ENCODE data around the gene EMB.
"Not testable (repeated sequence)": the region's sequence is repeated elsewhere in the genome, so short reads cannot be mapped to it uniquely, and the experiment has no call there.

The EMB gene

DNA sequence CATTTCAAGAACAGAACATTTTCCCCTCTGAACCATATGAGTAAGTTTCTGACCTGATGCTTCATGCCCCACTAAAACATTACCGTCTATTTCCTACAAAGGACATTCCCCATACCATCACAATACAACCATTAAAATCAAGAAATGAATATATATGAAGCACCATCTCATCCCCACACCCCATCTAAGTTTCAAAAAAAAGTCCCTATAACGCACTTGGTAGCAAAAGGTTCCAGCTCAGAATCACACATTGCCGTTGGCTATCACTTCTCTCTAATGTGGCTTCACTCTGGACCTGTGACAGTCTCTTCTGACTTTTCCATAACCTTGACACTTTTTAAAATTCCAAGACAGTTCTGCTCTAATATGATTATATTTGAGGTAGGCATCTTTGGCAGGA is 5.9 kb downstream of the EMB start:
- no peak for DNase-seq
- TF ChIP-seq, protein P1, sequence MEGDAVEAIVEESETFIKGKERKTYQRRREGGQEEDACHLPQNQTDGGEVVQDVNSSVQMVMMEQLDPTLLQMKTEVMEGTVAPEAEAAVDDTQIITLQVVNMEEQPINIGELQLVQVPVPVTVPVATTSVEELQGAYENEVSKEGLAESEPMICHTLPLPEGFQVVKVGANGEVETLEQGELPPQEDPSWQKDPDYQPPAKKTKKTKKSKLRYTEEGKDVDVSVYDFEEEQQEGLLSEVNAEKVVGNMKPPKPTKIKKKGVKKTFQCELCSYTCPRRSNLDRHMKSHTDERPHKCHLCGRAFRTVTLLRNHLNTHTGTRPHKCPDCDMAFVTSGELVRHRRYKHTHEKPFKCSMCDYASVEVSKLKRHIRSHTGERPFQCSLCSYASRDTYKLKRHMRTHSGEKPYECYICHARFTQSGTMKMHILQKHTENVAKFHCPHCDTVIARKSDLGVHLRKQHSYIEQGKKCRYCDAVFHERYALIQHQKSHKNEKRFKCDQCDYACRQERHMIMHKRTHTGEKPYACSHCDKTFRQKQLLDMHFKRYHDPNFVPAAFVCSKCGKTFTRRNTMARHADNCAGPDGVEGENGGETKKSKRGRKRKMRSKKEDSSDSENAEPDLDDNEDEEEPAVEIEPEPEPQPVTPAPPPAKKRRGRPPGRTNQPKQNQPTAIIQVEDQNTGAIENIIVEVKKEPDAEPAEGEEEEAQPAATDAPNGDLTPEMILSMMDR (IDR thresholded peaks at IDR 0.05), result no peak
- no peaks in the 10 kb centered on the region for H3K9me3 ChIP-seq
- intact Hi-C loops (cut with DNase I; ENCODE audit: low total_unique reads), result no loop called here
- no peaks in the 10 kb centered on the region for H3K4me1 ChIP-seq
- no peak overlapping the region for H3K4me3 ChIP-seq
- H3K27ac ChIP-seq, result no peak overlapping the region
- no peaks in the 10 kb centered on the region for H3K36me3 ChIP-seq
- H3K27me3 ChIP-seq, result no peaks in the 10 kb centered on the region

DNA sequence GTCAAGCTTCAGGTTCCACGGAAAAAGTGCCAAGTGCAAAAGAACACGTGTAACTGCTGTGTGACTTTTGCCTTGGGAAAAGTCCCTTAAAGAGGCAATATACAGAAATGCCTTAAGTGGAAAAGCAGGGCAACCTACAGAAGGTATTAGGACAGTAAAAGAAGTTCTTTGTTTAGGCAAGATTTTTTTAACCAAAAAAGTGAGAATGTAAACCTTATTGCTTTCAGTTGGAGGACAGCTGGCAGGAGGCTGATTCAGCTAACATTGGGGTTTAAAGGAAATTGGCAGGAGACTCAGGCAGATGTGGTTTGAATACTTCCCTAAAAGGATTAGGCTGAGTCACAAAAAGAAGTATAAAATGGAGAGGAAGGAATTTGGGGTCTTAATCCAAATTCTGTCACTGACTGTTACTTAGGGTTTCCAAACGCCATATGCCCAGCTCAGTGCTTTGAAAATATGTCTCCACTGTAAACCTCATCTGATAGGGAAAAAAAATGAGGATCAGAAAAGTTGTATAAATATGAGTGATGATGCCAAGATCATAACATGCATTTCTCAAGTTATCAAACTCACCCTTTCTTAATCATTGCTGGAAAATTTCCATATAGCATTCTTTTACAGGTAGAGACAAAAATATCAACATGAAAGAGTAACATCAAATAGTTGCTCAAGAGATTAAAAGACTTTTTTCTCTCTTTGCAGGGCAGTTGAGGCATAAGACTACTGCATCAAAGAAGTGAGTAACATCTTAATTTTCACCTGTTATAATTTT is 9.8 kb downstream of the EMB start:
- H3K27ac ChIP-seq; H3K36me3 ChIP-seq; H3K9me3 ChIP-seq; intact Hi-C loops (cut with DNase I; ENCODE audit: low total_unique reads); H3K27me3 ChIP-seq; H3K4me1 ChIP-seq; H3K4me3 ChIP-seq; DNase-seq: not testable (repeated sequence)

DNA sequence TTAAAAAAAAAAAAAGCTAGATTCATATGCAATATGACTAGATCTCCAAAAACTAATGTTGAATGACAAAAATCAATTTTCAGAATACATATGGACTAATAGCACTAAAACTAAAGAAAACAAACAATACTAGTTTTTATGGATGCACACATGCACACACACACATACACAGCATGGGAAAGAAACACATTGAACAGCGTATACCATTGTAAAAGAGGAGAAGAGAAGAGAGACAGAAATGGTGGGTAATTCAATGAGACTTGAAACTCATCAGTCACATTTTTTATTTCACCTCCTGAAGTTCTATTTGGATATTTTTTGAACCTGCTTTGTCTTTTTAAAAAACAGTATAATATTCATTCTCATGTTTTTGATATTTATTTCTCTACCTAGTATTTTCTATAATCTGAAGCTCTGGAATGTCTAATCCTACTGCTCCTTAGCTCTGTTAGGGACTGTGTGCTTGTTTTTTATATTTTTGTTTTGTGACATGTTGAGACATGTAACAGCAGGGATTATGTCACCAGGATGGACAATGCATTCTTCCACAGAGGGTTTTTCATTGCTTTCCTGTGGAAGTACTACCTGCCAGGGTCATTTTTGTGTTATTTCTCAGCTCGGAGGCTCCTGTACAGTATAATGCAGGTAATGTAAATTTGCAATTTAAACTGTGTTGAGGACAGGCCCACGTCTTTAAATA is 17.8 kb downstream of the EMB start:
- H3K4me3 ChIP-seq; H3K9me3 ChIP-seq; H3K4me1 ChIP-seq; H3K36me3 ChIP-seq; H3K27ac ChIP-seq; intact Hi-C loops (cut with DNase I; ENCODE audit: low total_unique reads); DNase-seq; H3K27me3 ChIP-seq: not testable (repeated sequence)

DNA sequence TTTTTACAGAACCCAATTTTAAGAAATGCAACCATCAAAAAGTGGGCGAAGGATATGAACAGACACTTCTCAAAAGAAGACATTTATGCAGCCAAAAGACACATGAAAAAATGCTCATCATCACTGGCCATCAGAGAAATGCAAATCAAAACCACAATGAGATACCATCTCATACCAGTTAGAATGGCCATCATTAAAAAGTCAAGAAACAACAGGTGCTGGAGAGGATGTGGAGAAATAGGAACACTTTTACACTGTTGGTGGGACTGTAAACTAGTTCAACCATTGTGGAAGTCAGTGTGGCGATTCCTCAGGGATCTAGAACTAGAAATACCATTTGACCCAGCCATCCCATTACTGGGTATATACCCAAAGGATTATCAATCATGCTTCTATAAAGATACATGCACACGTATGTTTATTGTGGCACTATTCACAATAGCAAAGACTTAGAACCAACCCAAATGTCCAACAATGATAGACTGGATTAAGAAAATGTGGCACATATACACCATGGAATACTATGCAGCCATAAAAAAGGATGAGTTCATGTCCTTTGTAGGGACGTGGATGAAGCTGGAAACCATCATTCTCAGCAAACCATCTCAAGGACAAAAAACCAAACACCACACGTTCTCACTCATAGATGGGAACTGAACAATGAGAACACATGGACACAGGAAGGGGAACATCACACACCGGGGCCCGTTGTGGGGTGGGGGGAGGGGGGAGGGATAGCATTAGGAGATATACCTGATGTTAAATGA is 19.7 kb downstream of the EMB start:
- DNase-seq; H3K9me3 ChIP-seq; H3K36me3 ChIP-seq; H3K4me1 ChIP-seq; H3K27me3 ChIP-seq; H3K4me3 ChIP-seq; H3K27ac ChIP-seq; intact Hi-C loops (cut with DNase I; ENCODE audit: low total_unique reads): not testable (repeated sequence)

DNA sequence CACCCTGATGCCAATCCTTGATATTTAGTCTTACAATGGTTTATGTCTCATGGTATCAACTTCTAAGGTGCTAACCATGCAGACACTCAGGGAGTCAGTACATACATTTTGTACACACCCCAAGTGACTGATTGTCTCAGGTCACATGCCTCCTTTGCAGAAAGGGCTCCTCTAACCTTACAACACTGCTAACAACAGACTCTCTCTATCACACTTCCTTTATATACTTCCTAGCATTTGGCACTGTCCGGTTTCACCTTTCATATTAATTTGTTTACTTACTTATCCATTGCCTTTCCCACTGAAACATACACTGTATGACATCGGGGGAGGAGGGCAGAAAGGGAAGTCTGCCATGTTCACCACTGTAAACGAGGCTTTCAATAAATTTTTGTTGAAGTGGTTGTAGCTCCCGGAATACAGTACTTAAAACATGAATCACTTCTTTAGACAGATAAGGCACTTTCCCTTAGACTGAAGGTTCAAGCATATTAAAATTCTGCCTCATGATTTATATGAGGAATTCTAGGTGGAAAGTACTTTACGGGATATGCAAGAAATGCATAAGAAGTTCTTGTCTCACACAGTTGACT is 20.6 kb downstream of the EMB start:
- H3K4me1 ChIP-seq, result no peaks in the 10 kb centered on the region
- intact Hi-C loops (cut with DNase I; ENCODE audit: low total_unique reads), result no loop called here
- H3K27ac ChIP-seq, result no peak overlapping the region
- no peak for DNase-seq
- no peak overlapping the region for H3K4me3 ChIP-seq
- no peaks in the 10 kb centered on the region for H3K36me3 ChIP-seq
- TF ChIP-seq, protein P1 (IDR thresholded peaks at IDR 0.05), result no peak
- no peaks in the 10 kb centered on the region for H3K9me3 ChIP-seq
- no peaks in the 10 kb centered on the region for H3K27me3 ChIP-seq

DNA sequence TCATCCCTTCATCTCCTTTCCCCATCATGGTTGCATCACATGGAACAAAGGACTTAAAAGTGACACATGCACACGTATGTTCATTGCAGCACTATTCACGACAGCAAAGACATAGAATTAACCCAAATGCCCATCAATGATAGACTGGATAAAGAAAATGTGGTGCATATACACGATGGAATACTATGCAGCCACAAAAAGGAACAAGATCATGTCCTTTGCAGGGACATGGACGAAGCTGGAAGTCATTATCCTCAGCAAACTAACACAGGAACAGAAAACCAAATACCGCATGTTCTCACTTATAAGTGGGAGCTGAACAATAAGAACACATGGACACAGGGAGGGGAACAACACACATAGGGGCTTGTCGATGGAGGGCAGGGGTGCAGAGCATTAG is 21.4 kb downstream of the EMB start:
- H3K27ac ChIP-seq; H3K9me3 ChIP-seq; H3K36me3 ChIP-seq; H3K27me3 ChIP-seq; H3K4me3 ChIP-seq; intact Hi-C loops (cut with DNase I; ENCODE audit: low total_unique reads); H3K4me1 ChIP-seq; DNase-seq: not testable (repeated sequence)

DNA sequence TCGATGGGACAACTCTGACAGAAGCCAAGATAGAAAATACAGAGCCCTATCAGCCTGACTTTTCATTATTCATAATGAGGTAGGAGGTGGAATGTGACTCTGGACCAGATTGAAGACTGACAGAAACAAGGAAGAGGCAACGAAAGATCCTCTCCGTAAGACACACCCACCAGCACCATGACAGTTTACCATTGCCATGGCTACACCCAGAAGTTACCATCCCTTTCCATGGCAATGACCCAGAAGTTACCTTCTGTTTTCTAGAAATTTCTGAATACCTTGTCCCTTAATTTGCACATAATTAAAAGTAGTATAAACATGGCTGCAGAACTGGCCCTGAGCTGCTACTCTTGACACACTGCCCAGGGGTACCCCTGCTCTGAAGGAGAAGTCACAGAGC is 24.5 kb downstream of the EMB start:
- H3K4me3 ChIP-seq; intact Hi-C loops (cut with DNase I; ENCODE audit: low total_unique reads); H3K27ac ChIP-seq; DNase-seq; H3K36me3 ChIP-seq; H3K4me1 ChIP-seq; H3K27me3 ChIP-seq; H3K9me3 ChIP-seq: not testable (repeated sequence)

DNA sequence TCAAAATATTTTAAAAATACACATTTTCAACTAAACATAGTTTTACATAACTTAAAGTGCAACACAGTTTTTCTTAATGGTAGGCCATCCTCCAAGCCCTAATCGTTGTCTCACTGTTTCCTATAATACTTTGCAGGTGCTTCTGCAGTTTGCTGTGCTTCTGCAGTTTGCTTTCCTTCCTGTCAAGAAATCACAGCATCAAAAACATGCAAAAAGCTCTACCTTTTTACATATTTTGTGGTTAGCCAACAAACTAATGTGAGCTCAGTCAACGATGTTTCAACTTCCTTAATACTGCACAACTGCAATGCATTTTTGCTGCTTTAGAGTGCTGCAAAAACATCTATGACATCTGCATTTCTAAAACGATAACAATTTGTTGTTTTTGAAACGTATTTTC is 25.2 kb downstream of the EMB start:
- H3K36me3 ChIP-seq, result no peaks in the 10 kb centered on the region
- no peak overlapping the region for H3K27ac ChIP-seq
- TF ChIP-seq, protein P1 (IDR thresholded peaks at IDR 0.05), result no peak
- H3K4me1 ChIP-seq, result no peaks in the 10 kb centered on the region
- DNase-seq, result no peak
- intact Hi-C loops (cut with DNase I; ENCODE audit: low total_unique reads), result no loop called here
- no peaks in the 10 kb centered on the region for H3K9me3 ChIP-seq
- H3K27me3 ChIP-seq, result no peaks in the 10 kb centered on the region
- H3K4me3 ChIP-seq, result no peak overlapping the region

DNA sequence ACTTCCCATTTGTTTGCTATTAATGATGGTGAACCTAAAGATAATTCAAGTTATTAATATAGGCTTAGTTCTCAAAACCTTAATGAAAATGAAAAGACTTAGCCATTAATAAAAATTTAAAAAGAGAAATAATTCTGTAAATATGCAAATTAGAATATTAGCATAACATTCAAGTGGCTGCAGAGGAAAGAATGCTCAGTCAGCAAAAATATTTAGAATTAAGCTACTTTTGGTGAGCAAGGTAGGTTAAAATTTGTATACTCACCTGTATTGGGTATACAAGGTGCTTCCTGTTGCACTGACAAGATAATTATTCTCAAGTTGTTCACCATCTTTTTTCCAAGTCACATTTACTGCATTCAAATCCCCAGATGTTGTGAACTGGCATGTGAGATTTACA is 30.2 kb downstream of the EMB start:
- H3K4me1 ChIP-seq; intact Hi-C loops (cut with DNase I; ENCODE audit: low total_unique reads); H3K36me3 ChIP-seq; DNase-seq; H3K4me3 ChIP-seq; H3K27me3 ChIP-seq; H3K27ac ChIP-seq; H3K9me3 ChIP-seq: not testable (repeated sequence)
